Measurements from ENCODE around the gene OPN1MW3. TPM values are rescaled to one million over a fixed set of nuclear protein-coding genes. Genes with fewer than 3 reads are reported as not detected.
"Not testable (repeated sequence)": the region's sequence is repeated elsewhere in the genome, so short reads cannot be mapped to it uniquely, and the experiment has no call there.

OPN1MW3 gene
- total RNA-seq, 2 experiments from 2014 or later, result not detected

DNA sequence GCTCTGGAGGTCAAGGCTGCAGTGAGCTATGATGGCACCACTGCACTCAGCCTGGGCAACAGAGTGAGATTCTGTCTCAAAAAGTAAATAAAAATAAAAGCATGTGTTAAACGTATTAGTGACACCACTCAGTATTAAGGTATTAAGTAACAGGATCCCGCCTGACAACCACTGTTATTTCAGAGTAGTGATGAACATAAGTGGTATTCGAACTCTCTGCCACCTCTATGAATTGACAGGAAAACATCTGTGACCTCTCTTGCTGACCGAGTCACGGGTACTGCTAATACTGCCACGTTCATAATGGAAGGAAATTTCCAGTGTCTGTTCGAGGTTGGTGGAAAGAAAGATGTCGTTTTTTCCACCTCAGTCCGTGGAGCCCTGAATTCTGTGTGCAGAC lies 30.7 kb upstream of the OPN1MW3 start:
- CTCF ChIA-PET (ENCODE audit: unreplicated experiment); DNase-seq (ENCODE audit: low spot score); H3K9me3 ChIP-seq (ENCODE audit: low read length); H3K4me2 ChIP-seq (ENCODE audit: low read length); H3K4me1 ChIP-seq (ENCODE audit: insufficient read depth, low read length, poor library complexity, severe bottlenecking); H3K27ac ChIP-seq (ENCODE audit: low read depth, low read length, poor library complexity, severe bottlenecking); H3K4me3 ChIP-seq (ENCODE audit: low read depth, low read length, poor library complexity, severe bottlenecking); POLR2A ChIA-PET; H4K20me1 ChIP-seq (ENCODE audit: insufficient read depth, low read length); intact Hi-C loops (cut with micrococcal nuclease; ENCODE audit: unreplicated experiment); H3K36me3 ChIP-seq (ENCODE audit: insufficient read depth, low read length); H2AFZ ChIP-seq (ENCODE audit: low read length); H3K79me2 ChIP-seq (ENCODE audit: insufficient read depth, low read depth, low read length); H3K9me2 ChIP-seq (ENCODE audit: insufficient read depth, low read length); BruUV-seq (replicated peaks): not testable (repeated sequence)

DNA sequence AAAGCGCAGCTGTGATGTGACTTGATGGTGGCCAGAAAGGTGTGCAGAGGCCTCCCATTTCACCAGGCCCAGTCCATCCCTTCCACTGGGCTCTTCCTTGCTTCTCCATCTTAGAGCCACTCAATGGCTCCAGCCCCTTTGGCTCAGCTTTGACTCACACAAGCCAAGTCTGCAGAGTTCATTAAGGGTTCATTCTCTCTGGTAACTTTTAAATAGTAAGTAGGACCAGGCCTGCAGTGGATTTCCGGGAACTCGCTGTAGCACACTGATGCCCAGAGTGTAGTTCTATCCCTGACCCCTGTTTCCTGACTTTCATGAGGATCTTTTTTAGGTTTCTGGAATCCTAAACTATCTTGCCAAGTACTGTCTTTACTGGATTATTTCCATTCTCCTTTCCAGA lies 25.9 kb upstream of the OPN1MW3 start:
- H3K4me1 ChIP-seq (ENCODE audit: insufficient read depth, low read length, poor library complexity, severe bottlenecking); H3K9me2 ChIP-seq (ENCODE audit: insufficient read depth, low read length); H3K4me2 ChIP-seq (ENCODE audit: low read length); BruUV-seq (replicated peaks); H2AFZ ChIP-seq (ENCODE audit: low read length); POLR2A ChIA-PET; H3K79me2 ChIP-seq (ENCODE audit: insufficient read depth, low read depth, low read length); H3K9me3 ChIP-seq (ENCODE audit: low read length); CTCF ChIA-PET (ENCODE audit: unreplicated experiment); H4K20me1 ChIP-seq (ENCODE audit: insufficient read depth, low read length); H3K36me3 ChIP-seq (ENCODE audit: insufficient read depth, low read length); intact Hi-C loops (cut with micrococcal nuclease; ENCODE audit: unreplicated experiment); DNase-seq (ENCODE audit: low spot score); H3K27ac ChIP-seq (ENCODE audit: low read depth, low read length, poor library complexity, severe bottlenecking); H3K4me3 ChIP-seq (ENCODE audit: low read depth, low read length, poor library complexity, severe bottlenecking): not testable (repeated sequence)

DNA sequence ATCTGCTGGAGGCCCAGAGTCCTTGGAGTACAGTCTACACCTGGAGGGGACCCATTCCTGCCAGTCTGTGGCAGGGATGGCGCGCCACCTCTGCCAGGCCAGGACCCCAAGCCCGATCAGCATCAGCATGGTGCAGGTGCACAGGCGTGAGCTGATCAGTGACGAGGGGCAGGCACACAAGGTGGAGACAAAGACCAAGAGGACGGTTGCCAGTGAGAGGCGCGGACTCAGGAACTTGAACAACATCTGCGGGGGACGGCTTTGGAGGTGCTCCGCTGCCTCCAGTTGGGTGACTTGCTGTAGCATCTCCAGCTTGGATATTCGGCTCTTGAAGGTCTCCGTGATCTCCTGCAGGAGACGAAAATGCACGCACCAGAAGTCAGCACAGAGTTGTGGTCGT lies 23.8 kb upstream of the OPN1MW3 start:
- H3K9me2 ChIP-seq (ENCODE audit: insufficient read depth, low read length); H3K4me1 ChIP-seq (ENCODE audit: insufficient read depth, low read length, poor library complexity, severe bottlenecking); H3K36me3 ChIP-seq (ENCODE audit: insufficient read depth, low read length); BruUV-seq (replicated peaks); H3K9me3 ChIP-seq (ENCODE audit: low read length); H3K4me2 ChIP-seq (ENCODE audit: low read length); H3K4me3 ChIP-seq (ENCODE audit: low read depth, low read length, poor library complexity, severe bottlenecking); H2AFZ ChIP-seq (ENCODE audit: low read length); CTCF ChIA-PET (ENCODE audit: unreplicated experiment); POLR2A ChIA-PET; intact Hi-C loops (cut with micrococcal nuclease; ENCODE audit: unreplicated experiment); H4K20me1 ChIP-seq (ENCODE audit: insufficient read depth, low read length); H3K79me2 ChIP-seq (ENCODE audit: insufficient read depth, low read depth, low read length); H3K27ac ChIP-seq (ENCODE audit: low read depth, low read length, poor library complexity, severe bottlenecking); DNase-seq (ENCODE audit: low spot score): not testable (repeated sequence)

DNA sequence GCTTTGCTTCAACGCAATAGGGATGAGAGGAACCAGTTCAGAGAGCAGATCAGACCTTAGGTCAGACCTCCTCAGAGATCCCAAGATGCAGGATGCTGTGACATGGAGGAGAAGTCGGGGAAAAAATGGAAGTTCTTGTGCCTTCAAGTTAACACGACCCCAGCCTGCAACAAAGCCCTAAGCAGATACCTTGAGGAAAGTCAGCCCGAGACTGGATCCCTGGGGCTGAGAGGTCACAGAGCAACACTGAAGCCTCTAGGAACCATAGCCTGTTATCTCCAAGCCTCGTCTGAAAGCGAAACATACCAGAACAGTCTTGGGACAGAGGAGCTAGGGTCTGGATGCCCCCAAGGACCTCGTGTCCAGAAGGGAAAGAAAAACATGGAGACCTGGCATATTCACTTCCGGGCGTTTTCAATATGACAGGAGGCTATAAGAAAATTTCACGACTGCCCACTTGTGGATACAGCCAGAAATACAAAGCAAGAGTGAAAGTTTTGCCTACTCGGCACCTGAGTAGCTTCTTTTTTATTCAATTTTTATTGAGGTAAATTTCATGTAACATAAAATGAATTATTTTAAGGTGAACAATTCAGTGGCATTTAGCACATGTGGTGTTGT lies 18.3 kb upstream of the OPN1MW3 start:
- H3K36me3 ChIP-seq (ENCODE audit: insufficient read depth, low read length); H3K79me2 ChIP-seq (ENCODE audit: insufficient read depth, low read depth, low read length); POLR2A ChIA-PET; H4K20me1 ChIP-seq (ENCODE audit: insufficient read depth, low read length); H3K9me3 ChIP-seq (ENCODE audit: low read length); H3K4me3 ChIP-seq (ENCODE audit: low read depth, low read length, poor library complexity, severe bottlenecking); H2AFZ ChIP-seq (ENCODE audit: low read length); H3K27ac ChIP-seq (ENCODE audit: low read depth, low read length, poor library complexity, severe bottlenecking); BruUV-seq (replicated peaks); intact Hi-C loops (cut with micrococcal nuclease; ENCODE audit: unreplicated experiment); CTCF ChIA-PET (ENCODE audit: unreplicated experiment); H3K4me1 ChIP-seq (ENCODE audit: insufficient read depth, low read length, poor library complexity, severe bottlenecking); H3K9me2 ChIP-seq (ENCODE audit: insufficient read depth, low read length); H3K4me2 ChIP-seq (ENCODE audit: low read length); DNase-seq (ENCODE audit: low spot score): not testable (repeated sequence)

DNA sequence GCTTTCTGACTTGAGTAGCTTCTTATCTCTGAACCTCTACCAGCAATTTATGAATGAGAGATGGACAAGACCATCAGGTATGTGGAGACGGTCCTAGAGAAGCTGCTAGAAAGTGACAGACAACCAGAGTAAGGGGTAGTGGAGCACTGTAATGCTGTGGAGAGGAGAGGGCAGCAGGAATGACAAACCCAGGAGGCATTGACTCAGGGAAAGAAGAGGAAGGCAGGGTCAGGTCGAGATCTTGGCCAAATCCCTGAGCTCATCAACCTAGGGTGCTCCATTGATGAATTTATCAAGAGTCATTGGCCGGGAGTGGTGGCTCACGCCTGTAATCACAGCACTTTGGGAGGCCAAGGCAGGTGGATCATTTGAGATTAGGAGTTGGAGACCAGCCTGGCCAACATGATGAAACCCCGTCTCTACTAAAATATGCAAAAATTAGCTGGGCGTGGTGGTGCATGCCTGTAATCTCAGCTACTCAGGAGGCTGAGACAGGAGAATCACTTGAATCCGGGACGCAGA lies 17.3 kb upstream of the OPN1MW3 start:
- H2AFZ ChIP-seq (ENCODE audit: low read length); CTCF ChIA-PET (ENCODE audit: unreplicated experiment); POLR2A ChIA-PET; H3K36me3 ChIP-seq (ENCODE audit: insufficient read depth, low read length); H4K20me1 ChIP-seq (ENCODE audit: insufficient read depth, low read length); DNase-seq (ENCODE audit: low spot score); H3K9me3 ChIP-seq (ENCODE audit: low read length); H3K27ac ChIP-seq (ENCODE audit: low read depth, low read length, poor library complexity, severe bottlenecking); BruUV-seq (replicated peaks); H3K4me2 ChIP-seq (ENCODE audit: low read length); H3K4me3 ChIP-seq (ENCODE audit: low read depth, low read length, poor library complexity, severe bottlenecking); H3K79me2 ChIP-seq (ENCODE audit: insufficient read depth, low read depth, low read length); H3K9me2 ChIP-seq (ENCODE audit: insufficient read depth, low read length); intact Hi-C loops (cut with micrococcal nuclease; ENCODE audit: unreplicated experiment); H3K4me1 ChIP-seq (ENCODE audit: insufficient read depth, low read length, poor library complexity, severe bottlenecking): not testable (repeated sequence)

DNA sequence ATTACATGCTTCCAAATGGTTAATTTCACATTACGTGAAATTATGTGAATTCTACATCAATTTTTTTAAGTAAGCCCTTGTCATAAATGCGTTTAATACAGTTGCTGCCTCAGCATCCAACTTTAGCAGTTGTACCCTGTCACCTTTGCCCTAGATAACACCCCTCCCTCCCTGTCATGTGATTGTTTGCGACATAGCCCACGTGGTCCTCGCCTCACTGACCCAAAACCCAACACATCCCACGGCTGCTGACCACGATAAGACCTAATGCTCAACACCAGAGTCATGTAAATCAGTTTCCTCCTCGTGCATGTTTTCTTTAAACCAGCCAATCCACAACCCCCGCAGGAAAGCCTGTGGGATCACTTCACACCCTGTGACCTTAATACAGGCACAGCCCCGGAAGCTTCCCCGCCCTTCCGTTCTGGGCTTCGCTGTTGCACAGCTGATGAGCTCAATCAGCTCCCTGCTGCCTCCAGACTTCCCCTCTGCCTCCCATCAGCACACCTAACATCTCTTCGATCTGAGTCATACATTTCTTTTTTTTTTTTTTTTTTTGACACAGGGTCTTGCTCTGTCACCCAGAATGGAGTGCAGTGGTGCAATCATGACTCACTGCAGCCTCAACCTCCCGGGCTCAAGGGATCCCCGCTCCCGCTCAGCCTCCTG lies 9.9 kb upstream of the OPN1MW3 start:
- H3K9me3 ChIP-seq (ENCODE audit: low read length); intact Hi-C loops (cut with micrococcal nuclease; ENCODE audit: unreplicated experiment); H3K27ac ChIP-seq (ENCODE audit: low read depth, low read length, poor library complexity, severe bottlenecking); DNase-seq (ENCODE audit: low spot score); H3K4me3 ChIP-seq (ENCODE audit: low read depth, low read length, poor library complexity, severe bottlenecking); BruUV-seq (replicated peaks); H3K4me1 ChIP-seq (ENCODE audit: insufficient read depth, low read length, poor library complexity, severe bottlenecking); POLR2A ChIA-PET; CTCF ChIA-PET (ENCODE audit: unreplicated experiment); H2AFZ ChIP-seq (ENCODE audit: low read length); H3K9me2 ChIP-seq (ENCODE audit: insufficient read depth, low read length); H3K4me2 ChIP-seq (ENCODE audit: low read length); H4K20me1 ChIP-seq (ENCODE audit: insufficient read depth, low read length); H3K79me2 ChIP-seq (ENCODE audit: insufficient read depth, low read depth, low read length); H3K36me3 ChIP-seq (ENCODE audit: insufficient read depth, low read length): not testable (repeated sequence)
